Measurements from ENCODE around the gene SERPINI1.

SERPINI1 gene

GRCh38 chr3:167735233-167736138, at the start of gene SERPINI1:
Gene SERPINI1, plus strand, starts transcription at chr3:167735721. Its CDS starts 53,408 bp downstream, at chr3:167789129.
- Histone ChIP-seq H3K9ac (ENCODE audit: low read length in 5 of 5) (peak within 1 kb of the TSS; percentile 85 to 98 (median 92)), H3K36me3 (ENCODE audit: control insufficient read depth in 5 of 5, insufficient read depth in 5 of 5, low read length in 5 of 5) (no peaks in the 10 kb centered on the region), H3K27ac (ENCODE audit: low read depth, low read length) (peak within 1 kb of the TSS; percentile 85), H3K4me3 (ENCODE audit: low read depth in 1 of 5, low read length in 5 of 5) (peak within 1 kb of the TSS; percentile 94 to 99 (median 97)), H3K4me1 (ENCODE audit: control insufficient read depth in 5 of 5, insufficient read depth in 5 of 5, low read length in 5 of 5) (peaks cover 0 to 37% (median 31%) of the 10 kb centered on the region in 5 donors), H3K27me3 (ENCODE audit: control insufficient read depth in 5 of 5, insufficient read depth in 4 of 5, low read length in 5 of 5) (no peaks in the 10 kb centered on the region), H3K9me3 (ENCODE audit: control insufficient read depth in 5 of 5, low read length in 5 of 5) (no peaks in the 10 kb centered on the region)

DNA sequence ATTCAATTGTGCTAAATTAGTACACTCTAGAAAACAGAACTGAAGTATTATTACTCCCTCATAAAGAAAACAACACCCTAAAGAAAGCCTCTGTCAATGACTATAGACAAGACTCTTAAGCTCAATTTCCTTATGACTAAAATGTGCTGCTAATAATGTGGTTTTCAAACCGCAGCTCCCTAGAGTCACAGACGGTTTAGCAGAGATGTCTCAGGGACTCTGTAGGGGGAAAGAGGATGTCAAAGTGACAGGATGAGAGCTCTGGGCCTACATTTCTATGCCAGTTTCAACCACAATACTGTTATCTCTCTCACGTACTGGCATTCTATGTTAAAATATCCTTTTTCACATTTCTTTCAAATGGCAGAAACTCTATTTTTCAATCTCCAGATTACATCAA, 44.2 kb upstream of the SERPINI1 start:
- no peak overlapping the region for H3K9ac ChIP-seq (ENCODE audit: low read length in 5 of 5)
- no peak overlapping the region for H3K4me3 ChIP-seq (ENCODE audit: low read depth in 1 of 5, low read length in 5 of 5)
- H3K36me3 ChIP-seq (ENCODE audit: control insufficient read depth in 5 of 5, insufficient read depth in 5 of 5, low read length in 5 of 5), result peaks cover 8 to 37% (median 20%) of the 10 kb centered on the region in 5 donors

DNA sequence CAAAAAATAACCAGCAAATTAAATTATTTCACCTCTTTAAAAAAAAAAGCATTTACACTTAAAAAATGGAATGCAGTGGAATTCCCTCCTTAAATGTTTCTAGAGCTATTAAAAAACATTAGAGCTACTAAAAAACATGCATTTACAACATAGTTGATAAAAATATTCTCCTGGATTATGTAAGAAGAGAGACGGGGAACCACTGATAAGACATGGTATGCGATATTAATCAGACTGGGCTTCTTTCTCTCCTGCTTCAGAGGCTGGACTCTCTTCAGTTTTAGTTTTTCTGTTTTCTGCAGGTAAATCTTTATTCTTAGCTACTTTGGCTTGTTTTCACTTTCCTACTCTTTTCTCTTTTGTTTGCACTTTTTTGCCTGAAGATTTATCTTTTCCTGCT, 41.4 kb upstream of the SERPINI1 start:
- Histone ChIP-seq H3K27ac (ENCODE audit: low read depth, low read length) (no peak overlapping the region), H3K4me3 (ENCODE audit: low read depth in 1 of 5, low read length in 5 of 5) (no peak overlapping the region), H3K4me1 (ENCODE audit: control insufficient read depth in 5 of 5, insufficient read depth in 5 of 5, low read length in 5 of 5) (peaks cover 0 to 16% (median 10%) of the 10 kb centered on the region in 5 donors), H3K9me3 (ENCODE audit: control insufficient read depth in 5 of 5, low read length in 5 of 5) (no peaks in the 10 kb centered on the region), H3K9ac (ENCODE audit: low read length in 5 of 5) (no peak overlapping the region), H3K36me3 (ENCODE audit: control insufficient read depth in 5 of 5, insufficient read depth in 5 of 5, low read length in 5 of 5) (peaks cover 8 to 29% (median 22%) of the 10 kb centered on the region in 5 donors), H3K27me3 (ENCODE audit: control insufficient read depth in 5 of 5, insufficient read depth in 4 of 5, low read length in 5 of 5) (no peaks in the 10 kb centered on the region)

More for the DNA sequence above, 44.2 kb upstream of the SERPINI1 start:
- Histone ChIP-seq H3K4me1 (ENCODE audit: control insufficient read depth in 5 of 5, insufficient read depth in 5 of 5, low read length in 5 of 5) (peaks cover 0 to 8% (median 7%) of the 10 kb centered on the region in 5 donors), H3K27me3 (ENCODE audit: control insufficient read depth in 5 of 5, insufficient read depth in 4 of 5, low read length in 5 of 5) (no peaks in the 10 kb centered on the region), H3K9me3 (ENCODE audit: control insufficient read depth in 5 of 5, low read length in 5 of 5) (no peaks in the 10 kb centered on the region), H3K27ac (ENCODE audit: low read depth, low read length) (no peak overlapping the region)

- H3K4me3 ChIP-seq (ENCODE audit: low read depth in 1 of 5, low read length in 5 of 5), result no peak overlapping the region
- peaks cover 0 to 28% (median 7%) of the 10 kb centered on the region in 5 donors for H3K36me3 ChIP-seq (ENCODE audit: control insufficient read depth in 5 of 5, insufficient read depth in 5 of 5, low read length in 5 of 5)
- no peak overlapping the region for H3K27ac ChIP-seq (ENCODE audit: low read depth, low read length)
- no peak overlapping the region for H3K9ac ChIP-seq (ENCODE audit: low read length in 5 of 5)
- H3K4me1 ChIP-seq (ENCODE audit: control insufficient read depth in 5 of 5, insufficient read depth in 5 of 5, low read length in 5 of 5), result peaks cover 0 to 16% (median 8%) of the 10 kb centered on the region in 5 donors
- H3K9me3 ChIP-seq (ENCODE audit: control insufficient read depth in 5 of 5, low read length in 5 of 5), result no peaks in the 10 kb centered on the region
- no peaks in the 10 kb centered on the region for H3K27me3 ChIP-seq (ENCODE audit: control insufficient read depth in 5 of 5, insufficient read depth in 4 of 5, low read length in 5 of 5)
These were observed 35.5 kb upstream of the SERPINI1 start for GRCh38 chr3:167700046-167700445.

DNA sequence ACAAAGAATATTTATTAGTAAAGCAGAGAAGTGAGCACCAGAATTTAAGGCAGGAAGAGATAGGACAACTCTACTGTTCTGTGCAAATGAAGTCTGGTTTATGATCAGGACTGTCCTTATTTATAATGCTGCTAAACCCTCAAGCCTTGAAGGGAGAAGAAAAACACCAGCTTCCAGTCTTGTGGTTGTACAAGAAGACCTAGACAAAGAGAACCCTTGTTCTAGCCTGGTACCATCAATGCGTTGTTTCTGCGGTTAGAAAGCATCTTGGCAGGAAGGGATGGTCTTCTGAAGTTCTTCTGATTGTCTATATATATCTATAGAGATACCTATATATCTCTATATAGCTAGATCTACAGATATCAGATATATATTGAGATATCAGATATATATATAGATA, 34.6 kb upstream of the SERPINI1 start:
- Histone ChIP-seq H3K4me3 (ENCODE audit: low read depth in 1 of 5, low read length in 5 of 5) (no peak overlapping the region), H3K9ac (ENCODE audit: low read length in 5 of 5) (no peak overlapping the region), H3K27ac (ENCODE audit: low read depth, low read length) (no peak overlapping the region), H3K27me3 (ENCODE audit: control insufficient read depth in 5 of 5, insufficient read depth in 4 of 5, low read length in 5 of 5) (no peaks in the 10 kb centered on the region), H3K4me1 (ENCODE audit: control insufficient read depth in 5 of 5, insufficient read depth in 5 of 5, low read length in 5 of 5) (peaks cover 0 to 11% (median 5%) of the 10 kb centered on the region in 5 donors), H3K9me3 (ENCODE audit: control insufficient read depth in 5 of 5, low read length in 5 of 5) (no peaks in the 10 kb centered on the region), H3K36me3 (ENCODE audit: control insufficient read depth in 5 of 5, insufficient read depth in 5 of 5, low read length in 5 of 5) (peaks cover 0 to 28% (median 6%) of the 10 kb centered on the region in 5 donors)

- no peak overlapping the region for H3K4me3 ChIP-seq (ENCODE audit: low read depth in 1 of 5, low read length in 5 of 5)
- H3K9me3 ChIP-seq (ENCODE audit: control insufficient read depth in 5 of 5, low read length in 5 of 5), result no peaks in the 10 kb centered on the region
- H3K9ac ChIP-seq (ENCODE audit: low read length in 5 of 5), result no peak overlapping the region
- peaks cover 14 to 28% (median 27%) of the 10 kb centered on the region in 5 donors for H3K36me3 ChIP-seq (ENCODE audit: control insufficient read depth in 5 of 5, insufficient read depth in 5 of 5, low read length in 5 of 5)
- H3K27ac ChIP-seq (ENCODE audit: low read depth, low read length), result no peak overlapping the region
- peaks cover 0 to 4% (median 0%) of the 10 kb centered on the region in 5 donors for H3K4me1 ChIP-seq (ENCODE audit: control insufficient read depth in 5 of 5, insufficient read depth in 5 of 5, low read length in 5 of 5)
- H3K27me3 ChIP-seq (ENCODE audit: control insufficient read depth in 5 of 5, insufficient read depth in 4 of 5, low read length in 5 of 5), result no peaks in the 10 kb centered on the region
These were observed 29.7 kb upstream of the SERPINI1 start for GRCh38 chr3:167705840-167706239.

DNA sequence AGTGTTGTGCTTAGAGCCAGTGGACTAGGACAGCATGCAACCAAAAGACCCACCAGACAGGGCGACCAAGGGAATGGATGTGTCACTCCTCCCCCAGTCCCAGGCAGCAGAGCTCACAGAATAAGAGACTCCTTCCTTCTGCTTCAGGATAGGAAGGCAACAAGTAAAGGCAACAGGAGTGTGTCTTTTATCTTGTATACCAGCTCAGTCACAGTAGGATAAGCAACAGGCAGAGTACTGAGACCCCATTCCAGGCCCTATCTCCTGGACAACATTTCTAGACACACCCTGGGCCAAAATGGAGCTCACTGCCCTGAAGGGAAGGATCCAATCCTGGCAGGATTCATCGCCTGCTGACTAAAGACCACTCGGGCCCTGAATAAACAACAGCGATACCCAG, 25.8 kb upstream of the SERPINI1 start:
- Histone ChIP-seq H3K4me3 (ENCODE audit: low read depth in 1 of 5, low read length in 5 of 5) (no peak overlapping the region), H3K4me1 (ENCODE audit: control insufficient read depth in 5 of 5, insufficient read depth in 5 of 5, low read length in 5 of 5) (peaks cover 0 to 4% (median 0%) of the 10 kb centered on the region in 5 donors), H3K9me3 (ENCODE audit: control insufficient read depth in 5 of 5, low read length in 5 of 5) (no peaks in the 10 kb centered on the region), H3K36me3 (ENCODE audit: control insufficient read depth in 5 of 5, insufficient read depth in 5 of 5, low read length in 5 of 5) (peaks cover 9 to 27% (median 22%) of the 10 kb centered on the region in 5 donors), H3K27me3 (ENCODE audit: control insufficient read depth in 5 of 5, insufficient read depth in 4 of 5, low read length in 5 of 5) (no peaks in the 10 kb centered on the region), H3K9ac (ENCODE audit: low read length in 5 of 5) (no peak overlapping the region), H3K27ac (ENCODE audit: low read depth, low read length) (no peak overlapping the region)

DNA sequence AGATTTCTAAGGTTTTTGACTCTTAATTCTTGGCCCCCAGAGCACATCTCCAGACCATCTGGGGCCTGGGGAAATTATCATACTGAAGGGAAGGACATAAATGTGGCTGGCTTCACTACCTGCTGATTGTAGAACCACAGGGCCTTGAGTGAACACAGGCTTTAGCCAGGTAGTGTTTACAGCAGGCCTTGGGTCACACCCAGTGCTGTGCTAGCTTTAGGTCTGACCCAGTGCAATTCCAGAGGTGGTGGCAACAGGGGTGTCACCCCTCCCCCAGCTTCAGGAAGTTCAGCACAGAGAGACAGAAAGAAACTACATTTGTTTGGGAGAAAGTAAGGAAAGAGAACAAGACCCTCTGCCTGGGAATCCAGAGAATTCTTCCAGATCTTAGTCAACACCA, 25.0 kb upstream of the SERPINI1 start:
- no peaks in the 10 kb centered on the region for H3K9me3 ChIP-seq (ENCODE audit: control insufficient read depth in 5 of 5, low read length in 5 of 5)
- H3K27me3 ChIP-seq (ENCODE audit: control insufficient read depth in 5 of 5, insufficient read depth in 4 of 5, low read length in 5 of 5), result no peaks in the 10 kb centered on the region
- no peak overlapping the region for H3K9ac ChIP-seq (ENCODE audit: low read length in 5 of 5)
- H3K27ac ChIP-seq (ENCODE audit: low read depth, low read length), result no peak overlapping the region
- no peak overlapping the region for H3K4me3 ChIP-seq (ENCODE audit: low read depth in 1 of 5, low read length in 5 of 5)
- H3K4me1 ChIP-seq (ENCODE audit: control insufficient read depth in 5 of 5, insufficient read depth in 5 of 5, low read length in 5 of 5), result peaks cover 0 to 4% (median 0%) of the 10 kb centered on the region in 5 donors
- peaks cover 11 to 27% (median 22%) of the 10 kb centered on the region in 5 donors for H3K36me3 ChIP-seq (ENCODE audit: control insufficient read depth in 5 of 5, insufficient read depth in 5 of 5, low read length in 5 of 5)

- H3K9me3 ChIP-seq (ENCODE audit: control insufficient read depth in 5 of 5, low read length in 5 of 5), result no peaks in the 10 kb centered on the region
- H3K36me3 ChIP-seq (ENCODE audit: control insufficient read depth in 5 of 5, insufficient read depth in 5 of 5, low read length in 5 of 5), result peaks cover 17 to 28% (median 23%) of the 10 kb centered on the region in 5 donors
- no peak overlapping the region for H3K9ac ChIP-seq (ENCODE audit: low read length in 5 of 5)
- peaks cover 0 to 2% (median 0%) of the 10 kb centered on the region in 5 donors for H3K4me1 ChIP-seq (ENCODE audit: control insufficient read depth in 5 of 5, insufficient read depth in 5 of 5, low read length in 5 of 5)
- H3K4me3 ChIP-seq (ENCODE audit: low read depth in 1 of 5, low read length in 5 of 5), result no peak overlapping the region
- H3K27me3 ChIP-seq (ENCODE audit: control insufficient read depth in 5 of 5, insufficient read depth in 4 of 5, low read length in 5 of 5), result no peaks in the 10 kb centered on the region
- H3K27ac ChIP-seq (ENCODE audit: low read depth, low read length), result no peak overlapping the region
These were observed 24.1 kb upstream of the SERPINI1 start for GRCh38 chr3:167711439-167711838.

- no peaks in the 10 kb centered on the region for H3K27me3 ChIP-seq (ENCODE audit: control insufficient read depth in 5 of 5, insufficient read depth in 4 of 5, low read length in 5 of 5)
These were observed 23.1 kb upstream of the SERPINI1 start for GRCh38 chr3:167712445-167712844.

More at GRCh38 chr3:167712445-167712844, 23.1 kb upstream of the SERPINI1 start:
- Histone ChIP-seq H3K4me1 (ENCODE audit: control insufficient read depth in 5 of 5, insufficient read depth in 5 of 5, low read length in 5 of 5) (peaks cover 0 to 2% (median 0%) of the 10 kb centered on the region in 5 donors), H3K4me3 (ENCODE audit: low read depth in 1 of 5, low read length in 5 of 5) (no peak overlapping the region), H3K9me3 (ENCODE audit: control insufficient read depth in 5 of 5, low read length in 5 of 5) (no peaks in the 10 kb centered on the region), H3K36me3 (ENCODE audit: control insufficient read depth in 5 of 5, insufficient read depth in 5 of 5, low read length in 5 of 5) (peaks cover 20 to 29% (median 24%) of the 10 kb centered on the region in 5 donors), H3K9ac (ENCODE audit: low read length in 5 of 5) (no peak overlapping the region), H3K27ac (ENCODE audit: low read depth, low read length) (no peak overlapping the region)
